A549 (cell line): ENCODE results near the gene CSRP2.

Experiments
- BHLHE40 ChIP-seq: IDR thresholded peaks from 2 replicates; pipeline ENCODE4 v1.6.1; 2012; ENCODE audit warnings: low read depth, low read length, inconsistent platforms
- CTCF ChIP-seq: fragments of >200 bp; sonication (Bioruptor Twin); formaldehyde crosslinking; IDR thresholded peaks from 3 replicates; pipeline ENCODE4 v1.5.1; 2016
- EP300 ChIP-seq, 2 experiments: fragments of >200 bp; sonication (Bioruptor Twin); formaldehyde crosslinking; IDR thresholded peaks; 2 replicates in 1 of 2; 3 replicates in 1 of 2; pipeline ENCODE4 v1.6.1; 2016 to 2017
- FOSL2 ChIP-seq, 2 experiments: fragments of 450-650 bp in 1 of 2; fragments of >200 bp in 1 of 2; sonication (Bioruptor Twin) in 1 of 2; formaldehyde crosslinking; IDR thresholded peaks; 2 replicates each; pipeline versions ENCODE4 v1.5.0 to v1.6.1; 2016 to 2020; ENCODE audit warnings: mild to moderate bottlenecking in 1 of 2, moderate library complexity in 1 of 2
- HEYL ChIP-seq: fragments of 250-450 bp; sonication (Bioruptor Pico); IDR thresholded peaks from 2 replicates; pipeline ENCODE4 v1.8.0; 2021; ENCODE audit warnings: mild to moderate bottlenecking, moderate library complexity
- MAX ChIP-seq: IDR thresholded peaks from 2 replicates; pipeline ENCODE4 v1.6.1; 2012
- MYC ChIP-seq: IDR thresholded peaks from 2 replicates; pipeline ENCODE4 v1.6.1; 2012; ENCODE audit warnings: mild to moderate bottlenecking, inconsistent platforms, low read length, improper control_type of control experiment, borderline replicate concordance
- POLR2A ChIP-seq: IDR thresholded peaks from 2 replicates; pipeline ENCODE4 v1.6.1; 2012; ENCODE audit warnings: mild to moderate bottlenecking, low read length
- RAD21 ChIP-seq, 2 experiments: fragments of >200 bp in 1 of 2; sonication (Bioruptor Twin) in 1 of 2; formaldehyde crosslinking in 1 of 2; IDR thresholded peaks in 1 of 2; conservative IDR thresholded peaks in 1 of 2; 2 replicates in 1 of 2; 3 replicates in 1 of 2; pipeline ENCODE4 v1.6.1; 2012 to 2018; ENCODE audit warnings: inconsistent platforms in 1 of 2
- RFX5 ChIP-seq: fragments of 450-650 bp; IDR thresholded peaks from 2 replicates; pipeline ENCODE4 v1.7.1; 2014; ENCODE audit warnings: antibody characterized with exemption, mild to moderate bottlenecking, moderate library complexity
- SMC3 ChIP-seq: fragments of >200 bp; sonication (Bioruptor Twin); formaldehyde crosslinking; IDR thresholded peaks from 3 replicates; pipeline ENCODE4 v1.6.1; 2018; ENCODE audit warnings: inconsistent platforms
- TP53 ChIP-seq: fragments of 250-450 bp; sonication (Bioruptor Pico); IDR thresholded peaks from 2 replicates; pipeline ENCODE4 v1.5.0; 2021; ENCODE audit warnings: mild to moderate bottlenecking, moderate library complexity
- TF ChIP-seq, protein P1 (sequence below): IDR thresholded peaks from 2 replicates; pipeline ENCODE4 v1.6.1; 2012
- TF ChIP-seq, protein P2 (sequence below): fragments of 200-600 bp; sonication (generic); IDR thresholded peaks from 2 replicates; pipeline ENCODE4 v1.6.1; 2016; ENCODE audit warnings: antibody characterized with exemption, mild to moderate bottlenecking, moderate library complexity

- TF ChIP-seq HEYL (CRISPR knock-in tag), result no peak
- TF ChIP-seq CTCF, result peak; percentile 33
- TF ChIP-seq BHLHE40, result no peak
- TF ChIP-seq RAD21 (conservative IDR thresholded peaks at IDR 0.05 in 1 of 2, IDR thresholded peaks at IDR 0.05 in 1 of 2), result peak; percentile 45 to 72
- no peak for TF ChIP-seq POLR2A
- TF ChIP-seq EP300 (IDR thresholded peaks at IDR 0.05), result no peak
- TF ChIP-seq, protein P1, sequence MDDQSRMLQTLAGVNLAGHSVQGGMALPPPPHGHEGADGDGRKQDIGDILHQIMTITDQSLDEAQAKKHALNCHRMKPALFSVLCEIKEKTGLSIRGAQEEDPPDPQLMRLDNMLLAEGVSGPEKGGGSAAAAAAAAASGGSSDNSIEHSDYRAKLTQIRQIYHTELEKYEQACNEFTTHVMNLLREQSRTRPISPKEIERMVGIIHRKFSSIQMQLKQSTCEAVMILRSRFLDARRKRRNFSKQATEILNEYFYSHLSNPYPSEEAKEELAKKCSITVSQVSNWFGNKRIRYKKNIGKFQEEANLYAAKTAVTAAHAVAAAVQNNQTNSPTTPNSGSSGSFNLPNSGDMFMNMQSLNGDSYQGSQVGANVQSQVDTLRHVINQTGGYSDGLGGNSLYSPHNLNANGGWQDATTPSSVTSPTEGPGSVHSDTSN, result no peak
- no peak for TF ChIP-seq RFX5
- no peak for TF ChIP-seq TP53 (CRISPR knock-in tag)
- no peak for TF ChIP-seq MAX
- no peak for TF ChIP-seq SMC3
- TF ChIP-seq, protein P2, sequence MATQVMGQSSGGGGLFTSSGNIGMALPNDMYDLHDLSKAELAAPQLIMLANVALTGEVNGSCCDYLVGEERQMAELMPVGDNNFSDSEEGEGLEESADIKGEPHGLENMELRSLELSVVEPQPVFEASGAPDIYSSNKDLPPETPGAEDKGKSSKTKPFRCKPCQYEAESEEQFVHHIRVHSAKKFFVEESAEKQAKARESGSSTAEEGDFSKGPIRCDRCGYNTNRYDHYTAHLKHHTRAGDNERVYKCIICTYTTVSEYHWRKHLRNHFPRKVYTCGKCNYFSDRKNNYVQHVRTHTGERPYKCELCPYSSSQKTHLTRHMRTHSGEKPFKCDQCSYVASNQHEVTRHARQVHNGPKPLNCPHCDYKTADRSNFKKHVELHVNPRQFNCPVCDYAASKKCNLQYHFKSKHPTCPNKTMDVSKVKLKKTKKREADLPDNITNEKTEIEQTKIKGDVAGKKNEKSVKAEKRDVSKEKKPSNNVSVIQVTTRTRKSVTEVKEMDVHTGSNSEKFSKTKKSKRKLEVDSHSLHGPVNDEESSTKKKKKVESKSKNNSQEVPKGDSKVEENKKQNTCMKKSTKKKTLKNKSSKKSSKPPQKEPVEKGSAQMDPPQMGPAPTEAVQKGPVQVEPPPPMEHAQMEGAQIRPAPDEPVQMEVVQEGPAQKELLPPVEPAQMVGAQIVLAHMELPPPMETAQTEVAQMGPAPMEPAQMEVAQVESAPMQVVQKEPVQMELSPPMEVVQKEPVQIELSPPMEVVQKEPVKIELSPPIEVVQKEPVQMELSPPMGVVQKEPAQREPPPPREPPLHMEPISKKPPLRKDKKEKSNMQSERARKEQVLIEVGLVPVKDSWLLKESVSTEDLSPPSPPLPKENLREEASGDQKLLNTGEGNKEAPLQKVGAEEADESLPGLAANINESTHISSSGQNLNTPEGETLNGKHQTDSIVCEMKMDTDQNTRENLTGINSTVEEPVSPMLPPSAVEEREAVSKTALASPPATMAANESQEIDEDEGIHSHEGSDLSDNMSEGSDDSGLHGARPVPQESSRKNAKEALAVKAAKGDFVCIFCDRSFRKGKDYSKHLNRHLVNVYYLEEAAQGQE, result no peak
- TF ChIP-seq FOSL2 (IDR thresholded peaks at IDR 0.05), result no peak
- no peak for TF ChIP-seq FOSL2 (CRISPR knock-in tag; IDR thresholded peaks at IDR 0.05)
- no peak for TF ChIP-seq MYC
Measured at GRCh38 chr12:76927170-76927784, 48.5 kb upstream of the CSRP2 start.
